GM12891 (cell line): Measurements from ENCODE around the gene SLC38A11.

Experiments
- DNase-seq: peaks from one replicate; pipeline ENCODE4 v3.0.0; 2011; ENCODE audit warnings: low spot score; ENCODE audit not compliant: insufficient read length
- FAIRE-seq: peaks from 2 replicates; lab custom pipeline; 2011; peaks lifted over from hg19 to GRCh38; lab: Jason Lieb, UNC
- PAX5 ChIP-seq: IDR thresholded peaks from 2 replicates; pipeline ENCODE4 v1.6.1; 2011; ENCODE audit warnings: low read length, moderate library complexity, mild to moderate bottlenecking; ENCODE audit not compliant: insufficient read depth, severe bottlenecking
- POLR2A ChIP-seq: IDR thresholded peaks from 2 replicates; pipeline ENCODE4 v1.6.1; 2011; ENCODE audit warnings: low read depth, low read length, control low read depth
- POLR2AphosphoS5 ChIP-seq: IDR thresholded peaks from 2 replicates; pipeline ENCODE4 v1.6.1; 2011; ENCODE audit warnings: low read depth, low read length, control low read depth
- POU2F2 ChIP-seq: IDR thresholded peaks from 2 replicates; pipeline ENCODE4 v1.6.1; 2011; ENCODE audit warnings: low read depth, mild to moderate bottlenecking, control low read depth, low read length, moderate library complexity
- SPI1 ChIP-seq: IDR thresholded peaks from 2 replicates; pipeline ENCODE4 v1.6.1; 2011; ENCODE audit warnings: low read depth, low read length, control low read depth
- TAF1 ChIP-seq: IDR thresholded peaks from 2 replicates; pipeline ENCODE4 v1.6.1; 2011; ENCODE audit warnings: low read depth, low read length, control low read depth

The SLC38A11 gene

GRCh38 chr2:164881524-164881923, 73.8 kb downstream of the SLC38A11 start:
- DNase-seq (no peak), FAIRE-seq (no peak)
- TF ChIP-seq PAX5 (no peak), POLR2AphosphoS5 (no peak), TAF1 (no peak), POLR2A (no peak), POU2F2 (no peak), SPI1 (no peak)

GRCh38 chr2:164879901-164880535, 75.3 kb downstream of the SLC38A11 start:
- TF ChIP-seq TAF1, result no peak
- no peak for TF ChIP-seq PAX5
- TF ChIP-seq POU2F2, result no peak
- no peak for TF ChIP-seq POLR2A
- TF ChIP-seq SPI1, result no peak
- TF ChIP-seq POLR2AphosphoS5, result no peak
- DNase-seq (no peak), FAIRE-seq (no peak)

GRCh38 chr2:164877927-164878326, 77.4 kb downstream of the SLC38A11 start:
- FAIRE-seq (no peak), DNase-seq (no peak)
- TF ChIP-seq PAX5 (no peak), POLR2A (no peak), SPI1 (no peak), TAF1 (no peak), POU2F2 (no peak), POLR2AphosphoS5 (no peak)

GRCh38 chr2:164877169-164877568, 78.2 kb downstream of the SLC38A11 start:
- FAIRE-seq, result no peak

GRCh38 chr2:164875334-164876205, 79.8 kb downstream of the SLC38A11 start:
- FAIRE-seq, result no peak
- TF ChIP-seq POLR2A (no peak), POU2F2 (no peak), POLR2AphosphoS5 (no peak), SPI1 (no peak), TAF1 (no peak), PAX5 (no peak)
- DNase-seq, result no peak

More at GRCh38 chr2:164877169-164877568, 78.2 kb downstream of the SLC38A11 start:
- no peak for DNase-seq
- no peak for TF ChIP-seq PAX5
- no peak for TF ChIP-seq POU2F2
- no peak for TF ChIP-seq POLR2A
- no peak for TF ChIP-seq TAF1

GRCh38 chr2:164873210-164873908, 82.0 kb downstream of the SLC38A11 start:
- TF ChIP-seq TAF1, result no peak
- TF ChIP-seq SPI1, result no peak
- TF ChIP-seq POLR2AphosphoS5, result no peak
- TF ChIP-seq POLR2A, result no peak
- TF ChIP-seq PAX5, result no peak
- no peak for TF ChIP-seq POU2F2
- DNase-seq, result no peak
- no peak for FAIRE-seq

GRCh38 chr2:164871404-164871803, 83.9 kb downstream of the SLC38A11 start:
- FAIRE-seq (no peak), DNase-seq (no peak)
- TF ChIP-seq SPI1 (no peak), POU2F2 (no peak), POLR2A (no peak), POLR2AphosphoS5 (no peak), TAF1 (no peak), PAX5 (no peak)

GRCh38 chr2:164869420-164869772, 85.9 kb downstream of the SLC38A11 start:
- no peak for TF ChIP-seq POU2F2
- TF ChIP-seq POLR2A, result no peak
- TF ChIP-seq PAX5, result no peak
- no peak for TF ChIP-seq TAF1
- no peak for TF ChIP-seq SPI1
- TF ChIP-seq POLR2AphosphoS5, result no peak
- FAIRE-seq (no peak), DNase-seq (no peak)
